Neural progenitor cell (in vitro differentiated cells): ENCODE results near the gene CSF3R. TPM values are rescaled to one million over a fixed set of nuclear protein-coding genes. Genes with fewer than 3 reads are reported as not detected.

ENCODE experiments used
- DNase-seq: peaks from one replicate; pipeline ENCODE4 v3.0.0-alpha.2; 2016; ENCODE audit warnings: low spot score
- H2AFZ ChIP-seq: fragments of 200-600 bp; sonication (generic); replicated peaks from 2 replicates; pipeline ENCODE4 v1.6.1; 2016; ENCODE audit warnings: antibody characterized with exemption
- H3F3A ChIP-seq: fragments of 200-600 bp; sonication (generic); 2 replicates; pipeline ENCODE4 v1.6.1; 2016; ENCODE audit warnings: antibody characterized with exemption, low read depth
- H3K27ac ChIP-seq: fragments of 200-600 bp; sonication (generic); 2 replicates; pipeline ENCODE4 v1.5.1; 2016; ENCODE audit warnings: mild to moderate bottlenecking
- H3K27me3 ChIP-seq: fragments of 200-600 bp; sonication (generic); 2 replicates; pipeline ENCODE4 v1.6.1; 2016; ENCODE audit warnings: mild to moderate bottlenecking, moderate library complexity
- H3K36me3 ChIP-seq: fragments of 200-600 bp; sonication (generic); 2 replicates; pipeline ENCODE4 v1.5.1; 2016
- H3K4me1 ChIP-seq: fragments of 200-600 bp; sonication (generic); 2 replicates; pipeline ENCODE4 v1.6.1; 2016; ENCODE audit warnings: mixed run types
- H3K4me2 ChIP-seq: fragments of 200-600 bp; sonication (generic); 2 replicates; pipeline ENCODE4 v1.6.1; 2016
- H3K4me3 ChIP-seq: fragments of 200-600 bp; sonication (generic); 2 replicates; pipeline ENCODE4 v1.5.1; 2016
- H3K79me2 ChIP-seq: fragments of 200-600 bp; sonication (generic); 2 replicates; pipeline ENCODE4 v1.6.1; 2016; ENCODE audit warnings: low read depth
- H3K9ac ChIP-seq: fragments of 200-600 bp; sonication (generic); 2 replicates; pipeline ENCODE4 v1.6.1; 2016
- H3K9me3 ChIP-seq: fragments of 200-600 bp; sonication (generic); 2 replicates; pipeline ENCODE4 v1.5.1; 2016; ENCODE audit warnings: low read depth
- H4K20me1 ChIP-seq: fragments of 200-600 bp; sonication (generic); 2 replicates; pipeline ENCODE4 v1.6.1; 2016; ENCODE audit warnings: low read depth
- H3K27ac Mint-ChIP-seq: 3 replicates; pipeline ENCODE4 v1.8.0; 2021; ENCODE audit warnings: mixed read lengths
- H3K27me3 Mint-ChIP-seq: 2 replicates; pipeline ENCODE4 v1.8.0; 2022; ENCODE audit warnings: low read depth, mild to moderate bottlenecking, inconsistent platforms, moderate library complexity, mixed read lengths; ENCODE audit not compliant: insufficient read depth
- H3K36me3 Mint-ChIP-seq: 3 replicates; pipeline ENCODE4 v1.8.0; 2021; ENCODE audit warnings: mixed read lengths
- H3K4me1 Mint-ChIP-seq: 3 replicates; pipeline ENCODE4 v1.8.0; 2021; ENCODE audit warnings: mixed read lengths
- H3K4me3 Mint-ChIP-seq: 3 replicates; pipeline ENCODE4 v1.8.0; 2021; ENCODE audit warnings: mild to moderate bottlenecking, moderate library complexity, mixed read lengths
- H3K9me3 Mint-ChIP-seq: 3 replicates; pipeline ENCODE4 v1.8.0; 2020; ENCODE audit warnings: mixed read lengths
- CTCF ChIP-seq: fragments of 200-600 bp; sonication (generic); IDR thresholded peaks from 2 replicates; pipeline ENCODE4 v1.5.1; 2017; ENCODE audit warnings: antibody characterized with exemption, mild to moderate bottlenecking
- EZH2 ChIP-seq: fragments of 200-600 bp; sonication (generic); IDR thresholded peaks from 2 replicates; pipeline ENCODE4 v1.6.1; 2017; ENCODE audit warnings: antibody characterized with exemption, mild to moderate bottlenecking, moderate library complexity
- EZH2phosphoT487 ChIP-seq: fragments of 200-600 bp; sonication (generic); IDR thresholded peaks from 2 replicates; pipeline ENCODE4 v1.6.1; 2017; ENCODE audit warnings: antibody characterized with exemption
- total RNA-seq: library from RNA; depleted of rRNA; stranded (reverse); fragments of >200 nt; gene quantifications from 2 replicates; pipeline ENCODE4 v1.2.3, GENCODE V29; 2015; ENCODE audit warnings: low replicate concordance

Gene CSF3R
- total RNA-seq, 1 donor from 2014 or later: not detected

DNA sequence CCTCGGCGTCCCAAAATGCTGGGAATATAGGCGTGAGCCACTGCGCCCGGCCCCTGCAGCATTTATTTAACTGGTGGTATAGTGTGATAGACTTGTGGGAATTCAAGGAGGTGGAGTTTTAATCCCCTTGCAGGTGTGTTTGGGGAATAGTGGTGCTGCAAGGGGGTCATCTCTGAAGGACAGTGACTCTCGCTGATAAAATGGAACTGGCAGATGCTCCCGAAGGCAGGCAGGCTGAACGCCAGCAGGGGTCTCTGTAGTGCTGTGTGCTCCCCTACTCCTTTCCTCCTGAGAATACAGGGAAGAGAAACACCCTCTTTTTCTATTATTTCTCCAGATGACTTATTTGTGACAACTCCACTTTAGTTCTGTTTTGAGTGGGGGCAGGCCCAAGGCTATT, 36.4 kb downstream of the CSF3R start:
- Histone ChIP-seq H3K9me3 (no peaks in the 10 kb centered on the region), H3K79me2 (no peaks in the 10 kb centered on the region), H3F3A (peaks cover 17% of the 10 kb centered on the region), H3K9ac (no peak overlapping the region), H3K4me3 (no peak overlapping the region), H4K20me1 (no peaks in the 10 kb centered on the region), H3K27me3 (no peaks in the 10 kb centered on the region), H2AFZ (no peak overlapping the region), H3K4me1 (peaks cover 8% of the 10 kb centered on the region), H3K27ac (no peak overlapping the region), H3K36me3 (no peaks in the 10 kb centered on the region), H3K4me2 (no peak overlapping the region)
- H3K27me3 Mint-ChIP-seq: no peaks in the 10 kb centered on the region
- H3K36me3 Mint-ChIP-seq: peaks cover 4% of the 10 kb centered on the region
- peak overlapping the region; percentile 60 for H3K27ac Mint-ChIP-seq
- no peaks in the 10 kb centered on the region for H3K9me3 Mint-ChIP-seq
- peak; percentile 64 for DNase-seq
- peaks cover 29% of the 10 kb centered on the region for H3K4me1 Mint-ChIP-seq
- TF ChIP-seq CTCF (peak; percentile 59), EZH2 (no peak)
- H3K4me3 Mint-ChIP-seq: no peak overlapping the region

DNA sequence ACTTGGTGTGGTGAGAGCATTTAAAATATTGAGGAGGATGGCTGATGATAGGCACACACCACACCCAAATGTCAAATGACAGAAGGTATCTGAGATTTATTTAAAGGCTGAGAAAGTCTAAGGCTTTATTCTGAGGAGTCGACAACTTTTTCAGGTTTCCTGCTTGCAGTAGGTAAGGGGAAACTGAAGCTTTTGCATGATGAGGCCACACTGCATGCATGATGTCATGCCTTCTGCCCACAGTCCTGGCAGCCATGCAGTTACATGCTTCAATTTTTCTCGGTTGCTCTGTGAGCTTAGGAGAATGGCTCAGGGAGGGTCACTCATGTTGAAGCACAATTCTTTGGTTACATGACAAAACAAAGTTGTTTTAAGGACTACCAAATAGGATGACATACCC, 39.4 kb downstream of the CSF3R start:
- H2AFZ ChIP-seq: no peak overlapping the region
- Mint-ChIP-seq H3K4me3 (no peak overlapping the region), H3K36me3 (peaks cover 6% of the 10 kb centered on the region), H3K9me3 (no peaks in the 10 kb centered on the region), H3K27ac (no peak overlapping the region), H3K27me3 (no peaks in the 10 kb centered on the region), H3K4me1 (peaks cover 23% of the 10 kb centered on the region)
- peaks cover 8% of the 10 kb centered on the region for H3K4me1 ChIP-seq
- H3K9me3 ChIP-seq: no peaks in the 10 kb centered on the region
- H3K27ac ChIP-seq: no peak overlapping the region
- no peaks in the 10 kb centered on the region for H3K36me3 ChIP-seq
- H3F3A ChIP-seq: peaks cover 15% of the 10 kb centered on the region
- H4K20me1 ChIP-seq: no peaks in the 10 kb centered on the region
- H3K9ac ChIP-seq: no peak overlapping the region
- H3K79me2 ChIP-seq: no peaks in the 10 kb centered on the region
- TF ChIP-seq EZH2phosphoT487: no peak
- TF ChIP-seq CTCF: no peak
- no peak for TF ChIP-seq EZH2
- H3K27me3 ChIP-seq: no peaks in the 10 kb centered on the region
- no peak for DNase-seq
- H3K4me3 ChIP-seq: no peak overlapping the region
- H3K4me2 ChIP-seq: no peak overlapping the region

GRCh38 chr1:36442337-36442736, 40.4 kb downstream of the CSF3R start:
- H3K27ac Mint-ChIP-seq: no peak overlapping the region
- no peak for TF ChIP-seq CTCF
- no peak for TF ChIP-seq EZH2
- TF ChIP-seq EZH2phosphoT487: no peak
- peaks cover 15% of the 10 kb centered on the region for H3F3A ChIP-seq
- no peak overlapping the region for H3K27ac ChIP-seq
- H3K36me3 Mint-ChIP-seq: peaks cover 6% of the 10 kb centered on the region
- no peak overlapping the region for H3K4me3 Mint-ChIP-seq
- H2AFZ ChIP-seq: no peak overlapping the region
- H4K20me1 ChIP-seq: no peaks in the 10 kb centered on the region
- peaks cover 21% of the 10 kb centered on the region for H3K4me1 Mint-ChIP-seq
- H3K4me1 ChIP-seq: peaks cover 8% of the 10 kb centered on the region
- no peak for DNase-seq
- H3K36me3 ChIP-seq: no peaks in the 10 kb centered on the region
- no peaks in the 10 kb centered on the region for H3K27me3 ChIP-seq
- H3K27me3 Mint-ChIP-seq: no peaks in the 10 kb centered on the region
- no peak overlapping the region for H3K9ac ChIP-seq
- H3K4me2 ChIP-seq: no peak overlapping the region
- no peak overlapping the region for H3K4me3 ChIP-seq
- H3K79me2 ChIP-seq: no peaks in the 10 kb centered on the region
- no peaks in the 10 kb centered on the region for H3K9me3 ChIP-seq
- no peaks in the 10 kb centered on the region for H3K9me3 Mint-ChIP-seq

- Histone ChIP-seq H2AFZ (no peak overlapping the region), H4K20me1 (no peaks in the 10 kb centered on the region), H3F3A (peaks cover 15% of the 10 kb centered on the region), H3K4me1 (peaks cover 8% of the 10 kb centered on the region), H3K4me2 (no peak overlapping the region), H3K27me3 (no peaks in the 10 kb centered on the region), H3K36me3 (no peaks in the 10 kb centered on the region), H3K9ac (no peak overlapping the region), H3K27ac (no peak overlapping the region), H3K9me3 (no peaks in the 10 kb centered on the region), H3K4me3 (no peak overlapping the region), H3K79me2 (no peaks in the 10 kb centered on the region)
- Mint-ChIP-seq H3K27me3 (no peaks in the 10 kb centered on the region), H3K9me3 (no peaks in the 10 kb centered on the region), H3K27ac (no peak overlapping the region), H3K4me1 (peaks cover 16% of the 10 kb centered on the region), H3K36me3 (peaks cover 9% of the 10 kb centered on the region), H3K4me3 (no peak overlapping the region)
- DNase-seq: no peak
- TF ChIP-seq EZH2 (no peak), CTCF (no peak), EZH2phosphoT487 (no peak)
Measured at GRCh38 chr1:36440646-36441045, 42.1 kb downstream of the CSF3R start.
